Measurements from ENCODE around the gene IER3IP1. TPM values are rescaled to one million over a fixed set of nuclear protein-coding genes. Genes with fewer than 3 reads are reported as not detected.
"Not testable (repeated sequence)": the region's sequence is repeated elsewhere in the genome, so short reads cannot be mapped to it uniquely, and the experiment has no call there.

IER3IP1 gene
- total RNA-seq, 1 experiment from 2014 or later: 17.7 TPM

GRCh38 chr18:47206945-47207637, 30.9 kb upstream of the IER3IP1 start:
- intact Hi-C loops (cut with micrococcal nuclease; ENCODE audit: unreplicated experiment): loop anchor here (5.0 kb wide), 1 partner anchor 155 kb away; no protein-coding TSS in a partner anchor
- no peaks in the 10 kb centered on the region for H3K4me1 ChIP-seq (ENCODE audit: insufficient read depth, low read length, poor library complexity, severe bottlenecking)
- H3K27ac ChIP-seq (ENCODE audit: low read depth, low read length, poor library complexity, severe bottlenecking): no peak overlapping the region
- TF ChIP-seq CTCF (conservative IDR thresholded peaks at IDR 0.05; ENCODE audit: low read depth, low read length) (no peak), EZH2 (IDR thresholded peaks at IDR 0.05; ENCODE audit: borderline replicate concordance, low read depth, low read length, poor library complexity, severe bottlenecking) (no peak)
- DNase-seq (ENCODE audit: low spot score): no peak
- no peaks in the 10 kb centered on the region for H3K36me3 ChIP-seq (ENCODE audit: insufficient read depth, low read length, poor library complexity, severe bottlenecking)
- ChIA-PET POLR2A (ENCODE audit: low non-redundant PET) (no interaction called here), CTCF (no interaction called here)
- H3K4me3 ChIP-seq (ENCODE audit: low read depth, low read length, poor library complexity, severe bottlenecking): no peak overlapping the region
- BruUV-seq (replicated peaks): no TSS peak
- no peaks in the 10 kb centered on the region for H3K9me3 ChIP-seq (ENCODE audit: low read depth, low read length, poor library complexity, severe bottlenecking)
- peaks cover 77% of the 10 kb centered on the region for H3K27me3 ChIP-seq (replicated peaks; ENCODE audit: insufficient read depth, low read depth, low read length, poor library complexity)

- Histone ChIP-seq H3K36me3 (ENCODE audit: insufficient read depth, low read length, poor library complexity, severe bottlenecking) (no peaks in the 10 kb centered on the region), H3K27me3 (replicated peaks; ENCODE audit: insufficient read depth, low read depth, low read length, poor library complexity) (peaks cover 61% of the 10 kb centered on the region), H3K9me3 (ENCODE audit: low read depth, low read length, poor library complexity, severe bottlenecking) (no peaks in the 10 kb centered on the region), H3K4me1 (ENCODE audit: insufficient read depth, low read length, poor library complexity, severe bottlenecking) (no peaks in the 10 kb centered on the region), H3K27ac (ENCODE audit: low read depth, low read length, poor library complexity, severe bottlenecking) (no peak overlapping the region), H3K4me3 (ENCODE audit: low read depth, low read length, poor library complexity, severe bottlenecking) (no peak overlapping the region)
- intact Hi-C loops (cut with micrococcal nuclease; ENCODE audit: unreplicated experiment): loop anchor here (2.0 to 5.0 kb wide), 2 partner anchors 104 to 153 kb away; no protein-coding TSS in a partner anchor
- no TSS peak for BruUV-seq (replicated peaks)
- POLR2A ChIA-PET (ENCODE audit: low non-redundant PET): no interaction called here
- TF ChIP-seq EZH2 (IDR thresholded peaks at IDR 0.05; ENCODE audit: borderline replicate concordance, low read depth, low read length, poor library complexity, severe bottlenecking) (no peak), CTCF (conservative IDR thresholded peaks at IDR 0.05; ENCODE audit: low read depth, low read length) (peak; percentile 64)
- DNase-seq (ENCODE audit: low spot score): peak; percentile 35
- CTCF ChIA-PET: interaction anchor here (0.5 to 0.8 kb wide), 3 partner anchors 129 to 1223 kb away, joined by 3 to 6 read pairs (median 4); no protein-coding TSS in a partner anchor
Observed at GRCh38 chr18:47204908-47205522, 28.9 kb upstream of the IER3IP1 start.

- intact Hi-C loops (cut with micrococcal nuclease; ENCODE audit: unreplicated experiment): loop anchor here (2.0 kb wide), 1 partner anchor 103 kb away; no protein-coding TSS in a partner anchor
- Histone ChIP-seq H3K36me3 (ENCODE audit: insufficient read depth, low read length, poor library complexity, severe bottlenecking) (no peaks in the 10 kb centered on the region), H3K4me3 (ENCODE audit: low read depth, low read length, poor library complexity, severe bottlenecking) (no peak overlapping the region), H3K4me1 (ENCODE audit: insufficient read depth, low read length, poor library complexity, severe bottlenecking) (no peaks in the 10 kb centered on the region), H3K27ac (ENCODE audit: low read depth, low read length, poor library complexity, severe bottlenecking) (no peak overlapping the region), H3K9me3 (ENCODE audit: low read depth, low read length, poor library complexity, severe bottlenecking) (no peaks in the 10 kb centered on the region), H3K27me3 (replicated peaks; ENCODE audit: insufficient read depth, low read depth, low read length, poor library complexity) (peaks cover 61% of the 10 kb centered on the region)
- DNase-seq (ENCODE audit: low spot score): no peak
- no TSS peak for BruUV-seq (replicated peaks)
- TF ChIP-seq CTCF (conservative IDR thresholded peaks at IDR 0.05; ENCODE audit: low read depth, low read length) (no peak), EZH2 (IDR thresholded peaks at IDR 0.05; ENCODE audit: borderline replicate concordance, low read depth, low read length, poor library complexity, severe bottlenecking) (no peak)
- ChIA-PET POLR2A (ENCODE audit: low non-redundant PET) (no interaction called here), CTCF (no interaction called here)
Observed at GRCh38 chr18:47203626-47204464, 27.7 kb upstream of the IER3IP1 start.

- BruUV-seq (replicated peaks): not testable (repeated sequence)
Observed at GRCh38 chr18:47195961-47196360, 19.8 kb upstream of the IER3IP1 start.

More at GRCh38 chr18:47195961-47196360, 19.8 kb upstream of the IER3IP1 start:
- H3K4me3 ChIP-seq (ENCODE audit: low read depth, low read length, poor library complexity, severe bottlenecking); CTCF ChIA-PET; intact Hi-C loops (cut with micrococcal nuclease; ENCODE audit: unreplicated experiment); POLR2A ChIA-PET (ENCODE audit: low non-redundant PET); H3K27ac ChIP-seq (ENCODE audit: low read depth, low read length, poor library complexity, severe bottlenecking); H3K36me3 ChIP-seq (ENCODE audit: insufficient read depth, low read length, poor library complexity, severe bottlenecking); H3K4me1 ChIP-seq (ENCODE audit: insufficient read depth, low read length, poor library complexity, severe bottlenecking); DNase-seq (ENCODE audit: low spot score); H3K9me3 ChIP-seq (ENCODE audit: low read depth, low read length, poor library complexity, severe bottlenecking): not testable (repeated sequence)
- peaks cover 36% of the 10 kb centered on the region for H3K27me3 ChIP-seq (replicated peaks; ENCODE audit: insufficient read depth, low read depth, low read length, poor library complexity)

Data from A673 (cell line).